H1 (cell line): ENCODE results near the gene BRIX1. TPM values are rescaled to one million over a fixed set of nuclear protein-coding genes. Genes with fewer than 3 reads are reported as not detected.

Experiments used
- CTCF ChIA-PET: fragments of 300-600 bp; sonication (Branson Sonifier 250); formaldehyde crosslinking; loops from one replicate; lab custom pipeline; 2021; ENCODE audit not compliant: partially characterized antibody; lab: Charles Lee
- POLR2A ChIA-PET: fragments of 300-600 bp; sonication (Branson Sonifier 250); formaldehyde crosslinking; loops from one replicate; lab custom pipeline; 2021; ENCODE audit warnings: inconsistent platforms; ENCODE audit not compliant: partially characterized antibody; lab: Charles Lee
- DNase-seq, 2 experiments: peaks; one replicate each; pipeline versions ENCODE4 v3.0.0 to v3.0.0-alpha.2; 2010 to 2022; ENCODE audit warnings: low spot score in 2 of 2, low read depth in 1 of 2, mixed read lengths in 1 of 2
- FAIRE-seq: peaks from 2 replicates; lab custom pipeline; 2011; peaks lifted over from hg19 to GRCh38; lab: Jason Lieb, UNC
- H2AFZ ChIP-seq: 2 replicates; pipeline ENCODE4 v1.8.1; 2012; ENCODE audit warnings: low read length, inconsistent platforms
- H2AK5ac ChIP-seq: 2 replicates; pipeline ENCODE4 v1.6.1; 2013; ENCODE audit warnings: low read depth, low read length
- H2BK120ac ChIP-seq: replicated peaks from 2 replicates; pipeline ENCODE3; 2013; ENCODE audit warnings: low read depth, low read length, inconsistent platforms
- H2BK12ac ChIP-seq: 2 replicates; pipeline ENCODE4 v1.6.1; 2013; ENCODE audit warnings: low read depth, low read length
- H2BK15ac ChIP-seq: 2 replicates; pipeline ENCODE4 v1.6.1; 2013; ENCODE audit warnings: low read length
- H2BK20ac ChIP-seq: 2 replicates; pipeline ENCODE4 v1.6.1; 2013; ENCODE audit warnings: low read length
- H2BK5ac ChIP-seq: 2 replicates; pipeline ENCODE4 v1.6.1; 2013; ENCODE audit warnings: low read depth, low read length
- H3K14ac ChIP-seq: 2 replicates; pipeline ENCODE4 v1.6.1; 2013; ENCODE audit warnings: inconsistent platforms; ENCODE audit not compliant: insufficient read length
- H3K18ac ChIP-seq: 2 replicates; pipeline ENCODE4 v1.6.1; 2013; ENCODE audit warnings: low read length; ENCODE audit errors: extremely low read depth
- H3K23ac ChIP-seq: 2 replicates; pipeline ENCODE4 v1.6.1; 2013; ENCODE audit warnings: inconsistent platforms; ENCODE audit not compliant: insufficient read length
- H3K23me2 ChIP-seq: 2 replicates; pipeline ENCODE4 v1.6.1; 2013; ENCODE audit warnings: low read depth, low read length
- H3K27ac ChIP-seq: 2 replicates; pipeline ENCODE4 v1.6.1; 2011; ENCODE audit warnings: low read depth, low read length, inconsistent platforms
- H3K27me3 ChIP-seq, 4 experiments: replicated peaks in 1 of 4; 1 replicate in 1 of 4; 2 replicates in 3 of 4; pipeline versions ENCODE4 v1.6.1 to v1.8.1; 2011 to 2013; ENCODE audit warnings: low read length in 3 of 4, mild to moderate bottlenecking in 3 of 4, inconsistent platforms in 2 of 4, mixed read lengths in 2 of 4, moderate library complexity in 1 of 4; ENCODE audit not compliant: control insufficient read depth in 3 of 4, insufficient read depth in 3 of 4; ENCODE audit errors: extremely low read depth in 1 of 4
- H3K36me3 ChIP-seq, 4 experiments: 2 replicates each; pipeline versions ENCODE4 v1.6.1 to v1.8.1; 2011 to 2013; ENCODE audit warnings: mild to moderate bottlenecking in 4 of 4, low read length in 3 of 4, moderate library complexity in 2 of 4, control low read depth in 1 of 4, inconsistent platforms in 1 of 4; ENCODE audit not compliant: insufficient read depth in 4 of 4, control insufficient read depth in 2 of 4
- H3K4ac ChIP-seq: replicated peaks from 2 replicates; pipeline ENCODE3; 2013; ENCODE audit warnings: low read length, low read depth, mixed read lengths, inconsistent platforms; ENCODE audit not compliant: insufficient read length
- H3K4me1 ChIP-seq, 4 experiments: replicated peaks in 1 of 4; 1 replicate in 1 of 4; 2 replicates in 3 of 4; pipeline versions ENCODE4 v1.6.1 to v1.8.1; 2011 to 2013; ENCODE audit warnings: low read length in 3 of 4, inconsistent platforms in 2 of 4, mixed read lengths in 1 of 4; ENCODE audit not compliant: insufficient read depth in 4 of 4, control insufficient read depth in 3 of 4
- H3K4me2 ChIP-seq, 2 experiments: 2 replicates each; pipeline versions ENCODE4 v1.6.1 to v1.8.1; 2011 to 2013; ENCODE audit warnings: low read depth in 2 of 2, low read length in 2 of 2, control low read depth in 1 of 2, inconsistent platforms in 1 of 2, mild to moderate bottlenecking in 1 of 2; ENCODE audit not compliant: insufficient read depth in 1 of 2
- H3K4me3 ChIP-seq, 4 experiments: fragments of 200-600, 300-600 bp in 1 of 4; sonication (generic), shearing (Covaris generic), sonication (Bioruptor Twin) in 1 of 4; 2 replicates each; pipeline versions ENCODE4 v1.5.1 to v1.8.1; 2011 to 2016; ENCODE audit warnings: low read length in 4 of 4, low read depth in 3 of 4, control low read depth in 2 of 4, inconsistent platforms in 2 of 4, mild to moderate bottlenecking in 2 of 4, mixed read lengths in 1 of 4, moderate library complexity in 1 of 4; ENCODE audit not compliant: insufficient read depth in 2 of 4; ENCODE audit errors: extremely low read depth in 1 of 4
- H3K56ac ChIP-seq: replicated peaks from 2 replicates; pipeline ENCODE3; 2013; ENCODE audit warnings: low read depth, mild to moderate bottlenecking, mixed read lengths, low read length, inconsistent platforms; ENCODE audit not compliant: insufficient read length
- H3K79me1 ChIP-seq: 2 replicates; pipeline ENCODE4 v1.6.1; 2013; ENCODE audit warnings: low read depth, low read length, control low read depth
- H3K79me2 ChIP-seq, 2 experiments: 2 replicates each; pipeline versions ENCODE4 v1.6.1 to v1.8.1; 2012 to 2013; ENCODE audit warnings: low read length in 2 of 2, mild to moderate bottlenecking in 2 of 2, inconsistent platforms in 1 of 2; ENCODE audit not compliant: insufficient read depth in 2 of 2, control insufficient read depth in 1 of 2
- H3K9ac ChIP-seq, 4 experiments: replicated peaks in 1 of 4; 1 replicate in 1 of 4; 2 replicates in 3 of 4; pipeline versions ENCODE4 v1.6.1 to v1.8.1; 2011 to 2013; ENCODE audit warnings: low read depth in 3 of 4, low read length in 3 of 4, control low read depth in 2 of 4, mild to moderate bottlenecking in 2 of 4, moderate library complexity in 2 of 4, inconsistent platforms in 1 of 4; ENCODE audit errors: extremely low read depth in 1 of 4
- H3K9me3 ChIP-seq, 2 experiments: 2 replicates each; pipeline versions ENCODE4 v1.6.1 to v1.8.1; 2012 to 2013; ENCODE audit warnings: mild to moderate bottlenecking in 2 of 2, moderate library complexity in 2 of 2, control low read depth in 1 of 2, inconsistent platforms in 1 of 2, low read depth in 1 of 2, low read length in 1 of 2, mixed read lengths in 1 of 2; ENCODE audit not compliant: insufficient read depth in 2 of 2
- H4K20me1 ChIP-seq, 2 experiments: replicated peaks in 1 of 2; 2 replicates each; pipeline versions ENCODE3 to v1.8.1; 2011 to 2013; ENCODE audit warnings: inconsistent platforms in 2 of 2, low read length in 2 of 2, mild to moderate bottlenecking in 1 of 2; ENCODE audit not compliant: insufficient read depth in 2 of 2, control insufficient read depth in 1 of 2
- H4K5ac ChIP-seq: 2 replicates; pipeline ENCODE4 v1.6.1; 2013; ENCODE audit warnings: low read length, low read depth, mixed read lengths, inconsistent platforms; ENCODE audit not compliant: insufficient read length
- H4K8ac ChIP-seq: 2 replicates; pipeline ENCODE4 v1.8.0; 2013; ENCODE audit warnings: mild to moderate bottlenecking, moderate library complexity, low read length, inconsistent platforms; ENCODE audit not compliant: insufficient read depth; ENCODE audit errors: extremely low read depth
- H4K91ac ChIP-seq: replicated peaks from 2 replicates; pipeline ENCODE3; 2013; ENCODE audit warnings: low read length, mixed read lengths, inconsistent platforms; ENCODE audit not compliant: insufficient read length
- RAD21 ChIP-seq, 2 experiments: IDR thresholded peaks in 1 of 2; conservative IDR thresholded peaks in 1 of 2; 2 replicates each; pipeline ENCODE4 v1.6.1; 2011; ENCODE audit warnings: low read depth in 2 of 2, low read length in 2 of 2, improper control_type of control experiment in 1 of 2, inconsistent platforms in 1 of 2, mild to moderate bottlenecking in 1 of 2, moderate library complexity in 1 of 2
- TEAD4 ChIP-seq: IDR thresholded peaks from 2 replicates; pipeline ENCODE4 v1.6.1; 2012; ENCODE audit warnings: low read depth, low read length, inconsistent platforms, mixed read lengths
- WGBS, 2 experiments: shearing (Covaris generic) in 1 of 2; methylation state at CpG; one replicate each; pipeline versions ENCODE4 v1.1.6 to v1.1.7; 2013 to 2015; ENCODE audit warnings: low lambda C conversion rate in 2 of 2, mixed read lengths in 2 of 2, inconsistent platforms in 1 of 2, low coverage in 1 of 2, missing lambda C conversion rate in 1 of 2; ENCODE audit not compliant: insufficient replicate concordance in 2 of 2, insufficient coverage in 1 of 2, insufficient read length in 1 of 2; ENCODE audit errors: extremely low coverage in 1 of 2, missing lambda C conversion rate in 1 of 2; 5-methylcytosine and 5-hydroxymethylcytosine counted together
- polyA plus RNA-seq, 7 experiments: library from polyadenylated mRNA; depleted of rRNA in 3 of 7; stranded (reverse) in 5 of 7; unstranded in 2 of 7; fragments of >200 nt in 5 of 7; fragments of 200-250 nt in 2 of 7; gene quantifications; 1 replicate in 5 of 7; 2 replicates in 1 of 7; 4 replicates in 1 of 7; pipeline versions ENCODE4 v1.2.1 to v1.2.3, GENCODE V29; 2011 to 2013; ENCODE audit warnings: missing spikeins in 2 of 7, mixed read lengths in 2 of 7
- total RNA-seq: library from RNA; stranded (reverse); fragmentation: NEBNext Ultra II Directional; extraction: Animal tissue kit (Norgen Biotek cat#: 25700); gene quantifications from 2 replicates; pipeline ENCODE4 v1.2.1, GENCODE V29; 2021
- TF ChIP-seq, protein P1 (sequence below), 3 experiments: IDR thresholded peaks; 1 replicate in 2 of 3; 2 replicates in 1 of 3; pipeline versions ENCODE4 v1.5.1 to v1.6.1; 2011; ENCODE audit warnings: low read length in 3 of 3, mild to moderate bottlenecking in 3 of 3, inconsistent platforms in 2 of 3, low read depth in 1 of 3, moderate library complexity in 1 of 3; ENCODE audit not compliant: insufficient read depth in 1 of 3; ENCODE audit errors: control extremely low read depth in 1 of 3

The BRIX1 gene
- total and polyA plus RNA-seq, 2 of the 8 experiments (the other 6 are each of a cell fraction or from before 2014, with no cell fraction given): 26.9 to 71.7 TPM

DNA sequence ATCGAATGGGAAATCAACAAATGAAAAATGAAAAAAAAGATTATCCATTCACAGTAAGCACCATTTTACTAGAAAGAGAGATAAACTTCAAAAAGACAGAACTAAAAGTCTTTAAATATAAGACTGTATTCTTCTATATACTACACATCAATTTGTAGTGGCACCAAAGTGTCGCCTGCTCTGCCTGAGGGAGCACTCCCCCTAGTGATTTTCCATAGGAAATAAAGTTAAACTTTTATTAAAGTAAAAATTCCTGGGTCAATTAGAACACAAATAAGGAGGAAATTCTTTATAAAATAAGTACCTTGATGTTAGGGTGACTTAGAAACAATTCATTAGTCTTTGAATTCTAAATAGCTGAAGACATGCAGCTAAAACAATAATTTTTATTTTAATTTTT lies 9.9 kb upstream of the BRIX1 start:
- Histone ChIP-seq H3K4me1 (no peaks in the 10 kb centered on the region), H4K8ac (no peak overlapping the region), H3K79me2 (no peaks in the 10 kb centered on the region; a peak in 1 of 4 replicates), H3K36me3 (peaks cover 0 to 31% (median 15%) of the 10 kb centered on the region in 4 experiments; a peak in 4 of 8 replicates), H2BK120ac (no peak overlapping the region), H3K27ac (no peak overlapping the region), H3K23me2 (no peaks in the 10 kb centered on the region), H3K9ac (no peak overlapping the region), H2BK20ac (no peak overlapping the region), H3K14ac (no peak overlapping the region), H2AFZ (no peak overlapping the region), H3K23ac (no peak overlapping the region), H4K5ac (no peak overlapping the region), H2BK12ac (no peak overlapping the region), H4K20me1 (no peaks in the 10 kb centered on the region), H3K9me3 (no peaks in the 10 kb centered on the region), H4K91ac (no peak overlapping the region), H3K4me2 (no peak overlapping the region), H3K56ac (no peak overlapping the region), H2BK5ac (no peak overlapping the region), H3K4me3 (no peak overlapping the region), H2AK5ac (no peak overlapping the region), H3K79me1 (no peaks in the 10 kb centered on the region), H3K27me3 (no peaks in the 10 kb centered on the region), H3K4ac (no peak overlapping the region), H3K18ac (no peak overlapping the region), H2BK15ac (no peak overlapping the region)
- TF ChIP-seq, protein P1, sequence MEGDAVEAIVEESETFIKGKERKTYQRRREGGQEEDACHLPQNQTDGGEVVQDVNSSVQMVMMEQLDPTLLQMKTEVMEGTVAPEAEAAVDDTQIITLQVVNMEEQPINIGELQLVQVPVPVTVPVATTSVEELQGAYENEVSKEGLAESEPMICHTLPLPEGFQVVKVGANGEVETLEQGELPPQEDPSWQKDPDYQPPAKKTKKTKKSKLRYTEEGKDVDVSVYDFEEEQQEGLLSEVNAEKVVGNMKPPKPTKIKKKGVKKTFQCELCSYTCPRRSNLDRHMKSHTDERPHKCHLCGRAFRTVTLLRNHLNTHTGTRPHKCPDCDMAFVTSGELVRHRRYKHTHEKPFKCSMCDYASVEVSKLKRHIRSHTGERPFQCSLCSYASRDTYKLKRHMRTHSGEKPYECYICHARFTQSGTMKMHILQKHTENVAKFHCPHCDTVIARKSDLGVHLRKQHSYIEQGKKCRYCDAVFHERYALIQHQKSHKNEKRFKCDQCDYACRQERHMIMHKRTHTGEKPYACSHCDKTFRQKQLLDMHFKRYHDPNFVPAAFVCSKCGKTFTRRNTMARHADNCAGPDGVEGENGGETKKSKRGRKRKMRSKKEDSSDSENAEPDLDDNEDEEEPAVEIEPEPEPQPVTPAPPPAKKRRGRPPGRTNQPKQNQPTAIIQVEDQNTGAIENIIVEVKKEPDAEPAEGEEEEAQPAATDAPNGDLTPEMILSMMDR (IDR thresholded peaks at IDR 0.05; ENCODE audit: control extremely low read depth in 1 of 3, insufficient read depth in 1 of 3, low read depth in 1 of 3, low read length in 3 of 3): peak in 2 of 3 experiments; percentile 20 to 34; a peak in 2 of 4 replicates
- no peak for TF ChIP-seq TEAD4
- peak; percentile 43 to 53 for TF ChIP-seq RAD21 (IDR thresholded peaks at IDR 0.05 in 1 of 2, conservative IDR thresholded peaks at IDR 0.05 in 1 of 2; ENCODE audit: low read depth in 2 of 2, low read length in 2 of 2)
- no peak for DNase-seq
- ChIA-PET POLR2A (interaction anchor here (1.1 to 7.0 kb wide), 4 partner anchors 10 to 430 kb away, joined by 3 to 52 read pairs (median 6); partner anchors contain the start of genes BRIX1, DNAJC21 and RAD1), CTCF (interaction anchor here (0.8 to 3.7 kb wide), 18 partner anchors 8 to 433 kb away, joined by 3 to 24 read pairs (median 4); partner anchors contain the start of genes BRIX1 and RAD1)
- FAIRE-seq: no peak
- 76% methylated on average over 2 of the region's 2 CpGs; no CpG with 5 or more reads in 1 of the 2 experiments for WGBS, 2 experiments
